Measurements from ENCODE around the gene EIF2S3. TPM values are rescaled to one million over a fixed set of nuclear protein-coding genes. Genes with fewer than 3 reads are reported as not detected.
A peak's percentile ranks its signal among the peaks of the same experiment; 100 is the strongest.

The EIF2S3 gene
- 68.4 and 109 TPM in 2 replicates for polyA plus RNA-seq (2012; rRNA removed)
- polyA plus RNA-seq (2012; cell fraction: cytosol; rRNA removed): 79.7 and 91.5 TPM in 2 replicates
- 121 and 243 TPM in 2 replicates for polyA plus RNA-seq (2012; cell fraction: nucleus; rRNA removed)

DNA sequence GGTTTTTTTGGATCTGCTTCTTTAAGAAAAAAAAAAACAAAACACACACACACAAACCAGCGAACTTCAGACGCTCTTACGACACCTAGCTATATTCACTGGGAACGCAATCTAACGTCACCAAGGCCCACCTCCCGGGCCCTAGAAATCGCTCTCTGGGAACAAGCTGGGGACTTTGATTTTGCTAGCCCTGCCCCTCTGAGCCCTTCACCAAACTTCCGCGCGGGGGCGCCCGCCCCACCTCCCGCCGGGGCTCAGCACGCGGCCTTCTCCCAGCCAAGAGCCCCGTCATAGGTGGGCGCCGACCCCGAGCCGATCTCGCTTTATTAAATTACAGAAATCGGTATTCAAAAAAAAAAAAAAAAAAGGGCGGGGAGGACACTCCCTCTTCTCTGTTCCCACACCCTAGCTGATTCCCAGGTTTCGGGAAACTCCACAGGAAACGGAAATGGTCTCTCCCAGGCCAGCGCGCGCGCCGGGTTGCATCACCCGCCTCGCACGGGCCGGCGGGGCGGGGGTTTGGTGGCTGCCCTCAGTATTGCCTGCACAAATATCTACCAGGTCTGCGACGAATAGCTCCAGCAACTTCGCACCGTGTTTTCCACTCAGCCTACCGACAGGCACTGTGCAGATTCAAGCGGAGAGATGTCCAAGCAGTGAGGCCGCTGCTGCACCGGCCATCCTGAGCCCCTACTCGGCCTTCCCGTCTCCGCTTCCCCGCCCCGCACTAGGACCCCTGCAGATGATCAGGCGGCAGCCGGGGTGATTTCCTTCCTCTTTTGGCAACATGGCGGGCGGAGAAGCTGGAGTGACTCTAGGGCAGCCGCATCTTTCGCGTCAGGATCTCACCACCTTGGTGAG is at the start of gene EIF2S3:
EIF2S3 (plus strand) TSS at position 775 of the 861 bp plus-strand sequence; CDS start at position 788, 13 bp downstream.
- peaks cover 9% of the 10 kb centered on the region for H3K79me2 ChIP-seq (ENCODE audit: insufficient read depth)
- H3K4me2 ChIP-seq: no peak within 1 kb of the TSS
- no peaks in the 10 kb centered on the region for H3K9me3 ChIP-seq
- peaks cover 15 to 36% of the 10 kb centered on the region in 2 experiments for H3K36me3 ChIP-seq (replicated peaks in 1 of 2; ENCODE audit: control insufficient read depth in 1 of 2, insufficient read depth in 2 of 2, low read length in 1 of 2)
- CTCF ChIA-PET: interaction anchor here (0.6 to 3.1 kb wide), 28 partner anchors 9 to 387 kb away, joined by 3 to 18 read pairs (median 3); partner anchors contain the start of genes APOO, CXorf58, KLHL15 and PRDX4
- H3K4me3 ChIP-seq (ENCODE audit: low read depth in 2 of 2, low read length in 1 of 2): no peak within 1 kb of the TSS; a peak in 2 of 4 replicates
- peaks cover 15% of the 10 kb centered on the region for H3F3A ChIP-seq (replicated peaks; ENCODE audit: insufficient read depth)
- WGBS (ENCODE audit: low lambda C conversion rate): under 1% methylated on average over 51 of the region's 57 CpGs
- H2AFZ ChIP-seq (ENCODE audit: low read depth): peak within 1 kb of the TSS; percentile 99
- peak; percentile 93 for DNase-seq
- peaks cover 21% of the 10 kb centered on the region for H4K20me1 ChIP-seq (ENCODE audit: insufficient read depth)
- H3K9me2 ChIP-seq: no peaks in the 10 kb centered on the region
- peak within 1 kb of the TSS in 1 of 2 experiments; percentile 97; a peak in 3 of 4 replicates for H3K27ac ChIP-seq (ENCODE audit: low read depth in 2 of 2, low read length in 1 of 2)
- H3K27me3 ChIP-seq (ENCODE audit: insufficient read depth): no peaks in the 10 kb centered on the region
- H3K9ac ChIP-seq: no peak within 1 kb of the TSS
- POLR2A ChIA-PET: interaction anchor here (0.6 to 2.6 kb wide), 7 partner anchors 8 to 272 kb away, joined by 3 to 25 read pairs (median 3); partner anchors contain the start of genes KLHL15 and SAT1
- H3K4me1 ChIP-seq (ENCODE audit: control insufficient read depth in 1 of 2, insufficient read depth in 2 of 2, low read depth in 1 of 2, low read length in 1 of 2): peaks cover 0 to 6% of the 10 kb centered on the region in 2 experiments; a peak in 1 of 4 replicates
- TF ChIP-seq, protein P1, sequence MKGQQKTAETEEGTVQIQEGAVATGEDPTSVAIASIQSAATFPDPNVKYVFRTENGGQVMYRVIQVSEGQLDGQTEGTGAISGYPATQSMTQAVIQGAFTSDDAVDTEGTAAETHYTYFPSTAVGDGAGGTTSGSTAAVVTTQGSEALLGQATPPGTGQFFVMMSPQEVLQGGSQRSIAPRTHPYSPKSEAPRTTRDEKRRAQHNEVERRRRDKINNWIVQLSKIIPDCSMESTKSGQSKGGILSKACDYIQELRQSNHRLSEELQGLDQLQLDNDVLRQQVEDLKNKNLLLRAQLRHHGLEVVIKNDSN (IDR thresholded peaks at IDR 0.05; ENCODE audit: borderline replicate concordance, low read depth): peak; percentile 60
- TF ChIP-seq GABPA (IDR thresholded peaks at IDR 0.05; ENCODE audit: low read depth) (peak; percentile 86), SIN3A (IDR thresholded peaks at IDR 0.05; ENCODE audit: borderline replicate concordance, low read depth, low read length) (peak; percentile 23; the same call in 1 of the 2 replicates), JUND (IDR thresholded peaks at IDR 0.05) (no peak; the same call in 1 of the 2 replicates), EZH2phosphoT487 (IDR thresholded peaks at IDR 0.05; ENCODE audit: borderline replicate concordance, low read depth) (no peak), RXRA (IDR thresholded peaks at IDR 0.05; ENCODE audit: borderline replicate concordance, low read depth) (peak; percentile 8; the same call in 1 of the 2 replicates), SMC3 (IDR thresholded peaks at IDR 0.05; ENCODE audit: low read depth, low read length) (peak; percentile 10; the same call in 1 of the 2 replicates), POLR2AphosphoS5 (IDR thresholded peaks at IDR 0.05; ENCODE audit: low read depth, low read length) (peak; percentile 87), CHD2 (IDR thresholded peaks at IDR 0.05; ENCODE audit: low read length, partially characterized antibody) (no peak), RAD21 (IDR thresholded peaks at IDR 0.05; ENCODE audit: low read length) (peak; percentile 64), TAF1 (IDR thresholded peaks at IDR 0.05; ENCODE audit: borderline replicate concordance, low read depth, low read length) (peak; percentile 90), EP300 (IDR thresholded peaks at IDR 0.05; ENCODE audit: borderline replicate concordance in 1 of 2, low read depth in 1 of 2, low read length in 1 of 2) (no peak; a peak in 1 of 4 replicates), ELF1 (IDR thresholded peaks at IDR 0.05) (peak; percentile 56), RFX5 (IDR thresholded peaks at IDR 0.05; ENCODE audit: low read length) (no peak), TEAD4 (IDR thresholded peaks at IDR 0.05; ENCODE audit: borderline replicate concordance, insufficient read depth) (no peak), MXI1 (IDR thresholded peaks at IDR 0.05; ENCODE audit: low read depth, low read length) (peak; percentile 57; the same call in 1 of the 2 replicates)
- TF ChIP-seq, protein P2, sequence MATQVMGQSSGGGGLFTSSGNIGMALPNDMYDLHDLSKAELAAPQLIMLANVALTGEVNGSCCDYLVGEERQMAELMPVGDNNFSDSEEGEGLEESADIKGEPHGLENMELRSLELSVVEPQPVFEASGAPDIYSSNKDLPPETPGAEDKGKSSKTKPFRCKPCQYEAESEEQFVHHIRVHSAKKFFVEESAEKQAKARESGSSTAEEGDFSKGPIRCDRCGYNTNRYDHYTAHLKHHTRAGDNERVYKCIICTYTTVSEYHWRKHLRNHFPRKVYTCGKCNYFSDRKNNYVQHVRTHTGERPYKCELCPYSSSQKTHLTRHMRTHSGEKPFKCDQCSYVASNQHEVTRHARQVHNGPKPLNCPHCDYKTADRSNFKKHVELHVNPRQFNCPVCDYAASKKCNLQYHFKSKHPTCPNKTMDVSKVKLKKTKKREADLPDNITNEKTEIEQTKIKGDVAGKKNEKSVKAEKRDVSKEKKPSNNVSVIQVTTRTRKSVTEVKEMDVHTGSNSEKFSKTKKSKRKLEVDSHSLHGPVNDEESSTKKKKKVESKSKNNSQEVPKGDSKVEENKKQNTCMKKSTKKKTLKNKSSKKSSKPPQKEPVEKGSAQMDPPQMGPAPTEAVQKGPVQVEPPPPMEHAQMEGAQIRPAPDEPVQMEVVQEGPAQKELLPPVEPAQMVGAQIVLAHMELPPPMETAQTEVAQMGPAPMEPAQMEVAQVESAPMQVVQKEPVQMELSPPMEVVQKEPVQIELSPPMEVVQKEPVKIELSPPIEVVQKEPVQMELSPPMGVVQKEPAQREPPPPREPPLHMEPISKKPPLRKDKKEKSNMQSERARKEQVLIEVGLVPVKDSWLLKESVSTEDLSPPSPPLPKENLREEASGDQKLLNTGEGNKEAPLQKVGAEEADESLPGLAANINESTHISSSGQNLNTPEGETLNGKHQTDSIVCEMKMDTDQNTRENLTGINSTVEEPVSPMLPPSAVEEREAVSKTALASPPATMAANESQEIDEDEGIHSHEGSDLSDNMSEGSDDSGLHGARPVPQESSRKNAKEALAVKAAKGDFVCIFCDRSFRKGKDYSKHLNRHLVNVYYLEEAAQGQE (IDR thresholded peaks at IDR 0.05; ENCODE audit: low read depth, low read length): 0 out of 2 replicates have a peak, but pooled peaks have one; percentile 24
- TF ChIP-seq, protein P3, sequence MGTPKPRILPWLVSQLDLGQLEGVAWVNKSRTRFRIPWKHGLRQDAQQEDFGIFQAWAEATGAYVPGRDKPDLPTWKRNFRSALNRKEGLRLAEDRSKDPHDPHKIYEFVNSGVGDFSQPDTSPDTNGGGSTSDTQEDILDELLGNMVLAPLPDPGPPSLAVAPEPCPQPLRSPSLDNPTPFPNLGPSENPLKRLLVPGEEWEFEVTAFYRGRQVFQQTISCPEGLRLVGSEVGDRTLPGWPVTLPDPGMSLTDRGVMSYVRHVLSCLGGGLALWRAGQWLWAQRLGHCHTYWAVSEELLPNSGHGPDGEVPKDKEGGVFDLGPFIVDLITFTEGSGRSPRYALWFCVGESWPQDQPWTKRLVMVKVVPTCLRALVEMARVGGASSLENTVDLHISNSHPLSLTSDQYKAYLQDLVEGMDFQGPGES (IDR thresholded peaks at IDR 0.05; ENCODE audit: low read depth, low read length): no peak
- TF ChIP-seq, protein P4, sequence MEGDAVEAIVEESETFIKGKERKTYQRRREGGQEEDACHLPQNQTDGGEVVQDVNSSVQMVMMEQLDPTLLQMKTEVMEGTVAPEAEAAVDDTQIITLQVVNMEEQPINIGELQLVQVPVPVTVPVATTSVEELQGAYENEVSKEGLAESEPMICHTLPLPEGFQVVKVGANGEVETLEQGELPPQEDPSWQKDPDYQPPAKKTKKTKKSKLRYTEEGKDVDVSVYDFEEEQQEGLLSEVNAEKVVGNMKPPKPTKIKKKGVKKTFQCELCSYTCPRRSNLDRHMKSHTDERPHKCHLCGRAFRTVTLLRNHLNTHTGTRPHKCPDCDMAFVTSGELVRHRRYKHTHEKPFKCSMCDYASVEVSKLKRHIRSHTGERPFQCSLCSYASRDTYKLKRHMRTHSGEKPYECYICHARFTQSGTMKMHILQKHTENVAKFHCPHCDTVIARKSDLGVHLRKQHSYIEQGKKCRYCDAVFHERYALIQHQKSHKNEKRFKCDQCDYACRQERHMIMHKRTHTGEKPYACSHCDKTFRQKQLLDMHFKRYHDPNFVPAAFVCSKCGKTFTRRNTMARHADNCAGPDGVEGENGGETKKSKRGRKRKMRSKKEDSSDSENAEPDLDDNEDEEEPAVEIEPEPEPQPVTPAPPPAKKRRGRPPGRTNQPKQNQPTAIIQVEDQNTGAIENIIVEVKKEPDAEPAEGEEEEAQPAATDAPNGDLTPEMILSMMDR (IDR thresholded peaks at IDR 0.05): peak; percentile 78
- TF ChIP-seq, protein P5, sequence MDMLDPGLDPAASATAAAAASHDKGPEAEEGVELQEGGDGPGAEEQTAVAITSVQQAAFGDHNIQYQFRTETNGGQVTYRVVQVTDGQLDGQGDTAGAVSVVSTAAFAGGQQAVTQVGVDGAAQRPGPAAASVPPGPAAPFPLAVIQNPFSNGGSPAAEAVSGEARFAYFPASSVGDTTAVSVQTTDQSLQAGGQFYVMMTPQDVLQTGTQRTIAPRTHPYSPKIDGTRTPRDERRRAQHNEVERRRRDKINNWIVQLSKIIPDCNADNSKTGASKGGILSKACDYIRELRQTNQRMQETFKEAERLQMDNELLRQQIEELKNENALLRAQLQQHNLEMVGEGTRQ (IDR thresholded peaks at IDR 0.05; ENCODE audit: borderline replicate concordance, low read depth, low read length): no peak
- TF ChIP-seq, protein P6, sequence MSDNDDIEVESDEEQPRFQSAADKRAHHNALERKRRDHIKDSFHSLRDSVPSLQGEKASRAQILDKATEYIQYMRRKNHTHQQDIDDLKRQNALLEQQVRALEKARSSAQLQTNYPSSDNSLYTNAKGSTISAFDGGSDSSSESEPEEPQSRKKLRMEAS (IDR thresholded peaks at IDR 0.05; ENCODE audit: low read depth): peak; percentile 94
